DMS153 treated with DMSO at 0.1 percent for 48 hours (cell line): ENCODE measurements around the gene NUP62.
"Not testable (repeated sequence)": the region's sequence is repeated elsewhere in the genome, so short reads cannot be mapped to it uniquely, and the experiment has no call there.

ENCODE experiments used
- DNase-seq: peaks from one replicate; lab custom pipeline; 2025; ENCODE audit not compliant: unreplicated experiment; lab: John Stamatoyannopoulos, UW

Gene NUP62

DNA sequence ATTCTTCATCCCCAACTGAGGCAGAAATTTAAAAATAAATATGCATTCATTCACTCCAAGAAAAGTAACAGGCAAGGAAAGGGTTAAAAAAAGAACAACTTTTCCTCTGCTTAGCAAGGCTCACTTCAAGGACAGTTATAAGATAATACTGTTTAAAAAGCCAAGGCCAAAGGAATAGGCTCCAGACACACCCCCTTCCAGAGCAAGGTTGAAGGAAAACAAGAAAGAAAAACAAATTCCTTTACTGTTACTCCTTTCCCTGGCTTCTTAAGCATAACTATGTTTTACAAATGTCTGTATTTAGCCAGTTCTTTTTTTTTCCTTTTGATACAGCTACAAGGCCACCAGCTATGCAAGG is 23.2 kb upstream of the NUP62 start:
- DNase-seq = no peak

DNA sequence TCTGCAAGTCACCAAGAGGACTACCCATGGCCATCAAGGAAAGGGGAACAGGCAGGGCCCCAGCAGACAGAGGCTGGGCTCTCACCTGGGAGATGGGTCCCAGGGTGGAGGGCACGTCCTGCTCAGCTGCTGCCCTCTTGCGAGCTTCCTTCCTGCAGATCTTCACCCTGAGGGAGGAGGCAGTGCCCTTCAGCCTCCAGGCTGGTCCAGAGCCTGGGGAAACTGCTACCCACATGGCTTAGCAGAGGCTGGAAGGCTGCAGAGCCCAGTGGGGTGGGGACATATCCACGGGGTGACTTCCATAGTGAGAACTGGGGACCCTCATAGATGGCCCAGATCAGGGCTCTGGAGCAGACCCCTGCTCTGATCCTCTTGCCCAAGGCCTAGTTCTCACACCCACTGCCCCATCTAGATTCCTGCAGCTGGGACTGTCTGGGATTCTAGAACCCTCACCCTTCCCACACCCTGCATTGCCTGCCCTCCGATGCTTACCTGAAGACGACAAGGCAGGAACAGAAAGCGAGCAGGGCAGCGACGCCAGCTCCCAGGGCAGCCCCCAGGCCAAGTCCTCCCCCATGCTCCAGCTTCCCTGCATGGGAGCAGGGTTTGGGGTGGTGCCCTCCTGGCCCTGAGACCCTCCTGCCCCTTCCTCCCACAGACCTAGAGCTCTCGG is 22.6 kb upstream of the NUP62 start:
- DNase-seq = no peak

DNA sequence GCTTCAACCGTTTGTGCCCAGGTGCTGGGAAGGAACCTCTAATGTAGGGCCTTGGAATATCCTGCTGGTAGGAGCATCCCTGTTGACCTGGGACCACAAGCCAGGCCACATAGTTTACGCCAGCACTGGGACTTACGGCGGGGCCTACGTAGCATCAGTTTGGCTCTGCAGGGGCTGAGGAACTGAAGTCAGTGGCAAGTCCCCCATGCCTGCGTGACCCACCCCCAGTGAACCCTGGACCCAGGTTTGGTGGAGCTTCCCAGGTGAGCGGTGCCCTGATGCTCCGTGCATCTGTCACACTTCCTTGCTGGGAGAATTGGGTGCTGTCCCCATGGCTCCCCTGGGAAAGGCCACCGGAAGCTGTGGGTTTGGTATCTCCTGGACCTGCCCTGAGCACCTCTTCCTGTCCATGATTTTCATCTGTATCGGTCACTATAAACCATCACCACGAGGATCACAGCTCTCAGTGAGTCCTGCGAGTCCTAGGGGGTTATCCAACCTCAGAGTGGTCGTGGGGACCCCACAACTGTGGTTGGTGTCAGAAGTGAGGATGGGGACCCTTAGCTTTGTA is 21.7 kb upstream of the NUP62 start:
- DNase-seq = no peak

DNA sequence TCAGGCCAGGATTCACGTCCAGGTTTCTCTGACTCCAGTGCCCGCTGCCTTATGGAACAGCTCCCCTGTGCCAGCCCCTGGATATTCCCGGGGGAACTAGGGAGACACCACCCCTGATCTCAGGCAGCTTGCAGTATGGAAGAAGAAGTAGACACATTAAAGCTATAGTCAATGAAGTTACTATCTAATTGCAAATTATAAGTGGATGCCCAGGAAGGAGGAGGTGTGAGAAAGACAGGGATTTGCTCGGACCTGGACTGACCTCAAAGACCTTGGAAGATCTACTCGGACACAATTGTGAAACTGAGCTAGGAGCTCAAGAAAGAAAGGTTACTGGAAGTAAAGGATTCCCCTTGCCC is 21.3 kb upstream of the NUP62 start:
- DNase-seq = no peak

DNA sequence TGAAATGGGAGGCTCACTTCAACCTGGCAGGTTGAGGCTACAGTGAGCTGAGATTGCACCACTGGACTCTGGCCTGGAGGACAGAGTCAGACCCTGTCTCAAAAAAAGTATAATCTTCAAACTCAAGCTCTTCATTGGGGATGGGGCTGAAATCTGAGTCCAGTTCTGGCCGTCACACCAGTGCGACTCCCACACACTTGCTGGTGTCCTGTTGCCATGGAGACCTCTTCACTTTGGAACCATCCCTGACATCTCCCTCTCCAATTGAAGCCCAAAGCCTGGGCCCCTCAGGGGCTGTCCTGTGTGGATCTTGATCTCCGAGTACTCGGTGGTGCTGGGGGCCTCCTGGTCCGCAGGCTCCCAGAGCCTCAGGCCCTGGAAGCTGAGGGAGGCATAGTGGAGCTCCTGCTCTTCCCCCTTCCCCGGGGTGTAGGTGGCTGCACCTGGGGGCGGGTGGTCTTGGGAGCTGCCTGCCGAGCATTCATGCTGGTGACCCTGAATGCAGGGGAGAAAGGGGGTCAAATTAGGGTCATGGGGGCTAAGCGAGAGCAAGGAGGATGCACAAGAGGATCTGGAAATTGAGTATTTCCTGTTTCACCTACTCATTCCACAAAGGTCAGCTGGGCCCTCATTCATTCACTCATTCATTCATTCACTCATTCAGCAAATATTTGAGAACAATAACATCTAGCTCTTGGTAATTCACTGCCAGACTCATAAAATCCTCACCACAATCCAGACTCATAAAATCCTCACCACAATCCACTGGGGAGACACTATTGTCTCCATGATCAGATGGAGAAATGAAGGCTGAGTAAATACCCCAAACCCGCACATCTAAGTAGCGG is 20.7 kb upstream of the NUP62 start:
- no peak for DNase-seq

DNA sequence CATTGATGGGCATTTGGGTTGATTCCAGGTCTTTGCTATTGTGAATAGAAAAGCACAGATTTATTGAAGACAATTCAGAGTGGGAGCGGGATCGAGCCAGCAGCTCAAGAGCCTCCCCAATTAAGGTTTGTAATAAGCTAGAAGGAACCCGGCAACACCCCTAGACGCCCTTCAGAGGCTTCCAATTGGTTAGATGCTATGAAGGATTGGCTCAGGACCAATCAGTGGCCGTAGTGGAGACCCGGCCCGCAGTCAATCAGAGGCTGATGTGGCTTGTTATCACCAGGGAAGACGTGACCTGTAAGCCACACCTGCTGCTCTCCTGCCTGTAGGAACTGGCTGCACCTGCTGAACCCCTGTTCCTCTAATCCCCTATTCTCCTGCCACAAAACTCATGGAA is 17.1 kb upstream of the NUP62 start:
- no peak for DNase-seq

DNA sequence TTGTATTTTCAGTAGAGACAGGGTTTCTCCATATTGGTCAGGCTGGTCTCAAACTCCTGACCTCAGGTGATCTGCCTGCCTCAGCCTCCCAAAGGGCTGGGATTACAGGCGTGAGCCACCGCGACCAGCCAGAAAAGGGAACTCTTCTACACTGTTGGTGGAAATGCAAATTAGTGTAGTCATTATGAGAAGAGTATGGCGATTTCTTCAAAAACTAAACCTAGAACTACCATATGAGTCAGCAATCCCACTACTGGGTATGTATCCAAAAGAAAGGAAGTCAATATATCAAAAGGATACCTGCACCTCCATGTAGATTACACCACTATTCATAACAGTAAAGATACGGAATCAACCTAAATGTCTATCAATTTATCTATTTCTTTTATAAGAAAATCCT is 15.3 kb upstream of the NUP62 start:
- DNase-seq = not testable (repeated sequence)

DNA sequence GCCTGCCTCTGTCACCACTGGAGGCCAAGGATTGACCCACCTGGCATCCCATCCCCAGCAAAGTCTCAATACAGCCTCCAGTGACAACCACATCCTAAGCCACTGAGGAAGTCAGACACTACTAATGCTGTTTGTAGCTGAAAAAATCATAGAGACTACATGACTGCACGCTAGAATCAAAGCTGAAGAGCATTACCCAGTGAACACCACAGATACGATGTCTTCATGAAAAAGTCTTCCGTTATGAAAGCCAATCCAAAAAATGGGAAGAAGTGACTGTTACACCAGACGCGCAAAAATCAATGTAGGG is 11.1 kb upstream of the NUP62 start:
- DNase-seq = no peak

DNA sequence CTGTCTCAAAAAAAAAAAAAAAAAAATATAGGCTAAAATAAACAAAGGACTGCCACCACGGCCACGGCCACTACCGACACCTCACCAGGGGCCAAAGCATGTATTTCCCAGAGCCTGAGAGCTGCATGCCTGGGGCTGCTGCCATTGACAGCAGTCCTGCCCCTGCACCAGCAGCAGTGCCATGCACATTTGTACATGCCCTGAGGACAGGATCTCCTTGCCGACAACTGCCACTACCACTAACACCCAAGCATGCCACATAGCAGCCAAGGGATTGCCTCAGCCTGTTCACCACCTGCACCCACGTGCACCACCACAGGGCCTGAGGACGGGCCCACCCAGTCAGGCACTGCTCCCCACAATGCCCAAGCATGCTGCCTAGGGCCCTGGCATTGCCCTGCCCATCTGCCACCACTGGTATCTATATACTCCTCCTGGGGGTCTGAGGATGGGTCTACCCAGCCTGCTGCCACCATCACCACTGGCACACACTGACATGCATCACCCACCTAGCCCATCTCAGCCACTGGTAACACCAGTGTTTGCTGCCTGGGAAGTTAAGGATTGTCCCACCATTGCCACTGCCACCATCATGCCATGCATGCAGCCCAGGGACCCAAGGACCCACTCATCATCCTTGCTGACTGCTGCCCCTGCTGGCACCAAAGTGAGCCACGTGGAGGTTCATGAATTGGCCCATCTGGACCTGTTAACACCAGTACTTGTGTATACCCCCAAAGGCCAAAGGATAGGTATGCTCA is 10.6 kb upstream of the NUP62 start:
- no peak for DNase-seq

DNA sequence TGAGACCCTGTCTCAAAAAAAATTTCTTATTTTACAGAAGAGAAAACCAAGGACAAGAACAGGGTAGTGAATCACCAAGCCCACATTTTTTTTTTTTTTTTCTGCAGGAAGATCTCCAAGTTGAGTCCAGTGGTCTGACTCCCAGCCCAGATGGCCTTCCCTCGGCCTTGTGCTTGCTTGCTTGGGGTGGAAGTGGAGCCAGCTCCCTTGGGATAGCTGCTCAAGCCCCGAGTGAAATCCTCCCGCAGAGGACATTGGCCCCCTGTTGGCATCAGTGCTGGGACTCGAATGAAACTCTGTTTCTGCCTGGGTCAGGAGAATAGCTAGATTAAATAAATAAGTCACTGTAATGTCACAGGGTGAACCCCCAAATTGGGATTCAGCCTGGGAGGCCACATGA is 9.4 kb upstream of the NUP62 start:
- no peak for DNase-seq

DNA sequence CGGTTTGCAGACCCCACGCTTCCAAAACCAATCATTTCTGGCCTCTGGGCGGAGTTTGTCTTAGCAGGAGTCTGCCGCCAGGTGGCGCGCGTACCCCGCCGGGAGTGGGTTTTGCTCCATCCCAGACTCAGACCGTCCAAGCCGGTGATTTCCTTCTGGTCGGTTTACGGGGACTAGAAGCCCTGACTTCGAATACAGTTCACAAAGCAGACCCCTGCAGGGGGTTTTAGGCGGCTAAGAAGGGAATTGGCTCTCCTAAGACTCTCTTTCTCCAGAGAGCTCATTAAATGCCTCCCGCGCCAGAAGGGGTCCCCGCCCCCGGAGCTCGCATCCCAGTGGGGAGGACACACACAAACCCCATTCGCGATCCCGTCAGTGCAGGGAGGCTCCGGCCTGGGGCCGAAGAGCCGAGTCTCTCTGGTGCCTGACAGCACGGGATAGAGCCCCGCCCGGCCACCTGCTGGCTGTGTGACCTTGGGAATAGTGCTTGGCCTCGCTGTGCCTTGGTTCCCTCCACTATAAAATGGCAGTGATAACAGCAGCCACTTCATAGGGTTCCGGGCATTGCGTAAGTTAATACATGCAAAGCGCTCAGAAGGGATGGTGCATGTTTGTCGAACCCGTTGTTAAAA is 8.6 kb upstream of the NUP62 start:
- peak; percentile 72 for DNase-seq

DNA sequence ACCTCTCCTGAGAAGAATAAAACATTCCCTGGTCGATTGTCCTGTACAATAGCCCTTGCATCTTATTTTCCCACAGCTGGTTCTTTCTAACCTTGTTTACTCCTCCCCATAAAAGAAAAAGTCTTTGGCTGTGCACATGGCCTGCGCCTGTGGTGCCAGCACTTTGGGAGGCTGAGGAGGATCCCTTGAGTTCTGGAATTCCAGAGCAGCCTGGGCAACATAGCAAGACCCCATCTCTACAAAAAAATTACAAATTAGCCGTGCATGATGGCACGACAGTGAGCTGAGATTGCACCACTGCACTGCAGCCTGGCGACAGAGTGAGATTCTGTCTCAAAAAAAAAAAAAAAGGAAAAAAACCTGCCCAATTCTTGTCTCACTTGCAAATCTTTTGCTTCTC is 7.2 kb upstream of the NUP62 start:
- no peak for DNase-seq

DNA sequence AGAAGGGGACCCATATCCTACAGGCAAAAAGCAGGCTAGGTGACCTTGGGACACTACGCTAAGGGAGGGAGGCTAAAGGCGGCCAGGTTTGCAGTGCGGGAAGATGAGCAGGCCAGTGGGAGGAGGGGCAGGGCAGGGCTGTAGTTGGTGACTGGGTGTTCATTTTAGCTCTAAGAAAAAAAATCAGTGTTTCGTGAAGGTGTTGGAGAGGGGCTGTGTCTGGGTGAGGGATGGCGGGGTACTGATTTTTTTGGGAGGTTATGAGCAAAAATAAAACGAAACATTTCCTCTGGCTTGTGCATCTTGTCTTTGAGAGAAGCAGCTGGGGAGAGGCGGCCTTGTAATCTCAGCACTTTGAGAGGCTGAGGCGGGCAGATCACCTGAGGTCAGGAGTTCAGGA is 4.3 kb upstream of the NUP62 start:
- no peak for DNase-seq

DNA sequence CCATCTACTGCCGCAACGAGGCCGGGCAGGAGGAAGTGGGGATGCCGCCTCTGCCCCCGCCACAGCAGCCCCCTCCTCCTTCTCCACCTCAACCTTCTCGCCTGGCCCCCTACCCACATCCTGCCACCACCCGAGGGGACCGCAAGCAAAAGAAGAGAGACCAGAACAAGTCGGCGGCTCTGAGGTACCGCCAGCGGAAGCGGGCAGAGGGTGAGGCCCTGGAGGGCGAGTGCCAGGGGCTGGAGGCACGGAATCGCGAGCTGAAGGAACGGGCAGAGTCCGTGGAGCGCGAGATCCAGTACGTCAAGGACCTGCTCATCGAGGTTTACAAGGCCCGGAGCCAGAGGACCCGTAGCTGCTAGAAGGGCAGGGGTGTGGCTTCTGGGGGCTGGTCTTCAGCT is 3.4 kb upstream of the NUP62 start:
- DNase-seq = no peak

DNA sequence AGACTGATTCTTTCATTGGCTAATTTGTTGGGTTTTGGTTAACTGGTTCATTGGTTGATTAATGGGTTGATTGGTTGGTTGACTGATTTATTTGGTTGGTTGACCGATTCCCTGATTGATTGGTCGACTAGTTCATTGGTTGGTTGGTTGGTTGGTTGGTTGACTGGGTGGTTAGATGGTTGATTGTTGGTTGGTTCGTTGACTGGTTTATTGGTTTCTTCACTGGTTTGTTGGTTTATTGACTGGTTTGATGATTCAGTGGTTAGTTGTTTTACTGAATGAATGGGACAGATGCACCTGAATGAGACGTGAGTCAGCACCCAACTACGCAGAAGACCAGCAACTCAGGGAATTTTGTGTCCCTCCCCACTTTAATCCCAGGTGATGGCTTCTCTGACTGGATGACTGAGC is 2.7 kb upstream of the NUP62 start:
- no peak for DNase-seq

DNA sequence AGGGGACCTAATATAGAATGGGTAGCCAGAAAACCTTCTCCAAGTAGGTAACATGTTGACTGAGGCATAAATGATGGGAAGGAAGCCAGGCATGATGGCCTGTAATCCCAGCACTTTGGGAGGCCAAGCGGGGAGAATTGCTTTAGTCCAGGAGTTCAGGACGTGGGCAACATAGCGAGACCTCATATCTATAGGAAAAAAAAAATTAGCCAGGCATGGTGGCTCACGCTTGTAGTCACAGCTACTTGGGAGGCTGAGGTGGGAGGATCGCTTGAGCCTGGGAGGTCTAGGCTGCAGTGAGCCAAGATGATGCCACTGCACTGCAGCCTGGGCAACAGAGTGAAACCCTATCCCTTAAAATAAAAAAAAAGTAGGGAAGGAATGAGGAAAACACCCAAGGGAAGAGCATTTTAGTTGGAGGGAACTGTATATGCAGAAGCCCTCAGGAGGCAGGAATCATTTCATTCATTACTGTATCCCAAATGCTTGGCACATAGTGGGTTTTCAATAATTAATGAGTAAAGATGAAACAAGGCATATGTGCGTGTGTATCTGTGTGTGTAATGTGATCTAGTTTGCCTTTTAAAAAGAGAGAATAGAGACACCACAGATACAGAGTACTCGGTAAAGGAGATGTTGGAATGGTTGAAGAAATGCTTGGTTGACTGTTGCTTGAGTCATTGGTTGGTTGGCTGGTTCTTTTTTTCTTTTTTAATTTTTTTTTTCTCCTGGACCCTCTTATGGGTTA is 2.2 kb upstream of the NUP62 start:
- no peak for DNase-seq

DNA sequence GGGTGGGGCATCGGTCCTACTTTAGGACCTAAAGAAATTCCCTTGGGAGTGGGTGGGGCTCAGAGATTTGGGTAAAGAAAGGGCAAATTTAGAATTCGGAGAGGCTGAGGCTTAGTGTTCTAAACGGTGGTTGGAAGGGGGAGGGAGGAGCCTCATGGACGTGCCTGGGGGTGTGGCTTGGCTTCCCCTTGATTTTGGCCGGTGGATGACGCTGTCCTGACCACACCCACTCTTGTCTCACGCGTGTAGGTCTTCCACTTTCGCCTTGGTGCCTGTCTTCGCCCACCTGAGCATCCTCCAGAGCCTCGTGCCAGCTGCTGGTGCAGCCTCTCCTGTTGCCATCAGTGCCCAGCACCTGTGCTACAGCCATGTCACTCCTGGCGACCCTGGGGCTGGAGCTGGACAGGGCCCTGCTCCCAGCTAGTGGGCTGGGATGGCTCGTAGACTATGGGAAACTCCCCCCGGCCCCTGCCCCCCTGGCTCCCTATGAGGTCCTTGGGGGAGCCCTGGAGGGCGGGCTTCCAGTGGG is 1.2 kb upstream of the NUP62 start:
- no peak for DNase-seq

DNA sequence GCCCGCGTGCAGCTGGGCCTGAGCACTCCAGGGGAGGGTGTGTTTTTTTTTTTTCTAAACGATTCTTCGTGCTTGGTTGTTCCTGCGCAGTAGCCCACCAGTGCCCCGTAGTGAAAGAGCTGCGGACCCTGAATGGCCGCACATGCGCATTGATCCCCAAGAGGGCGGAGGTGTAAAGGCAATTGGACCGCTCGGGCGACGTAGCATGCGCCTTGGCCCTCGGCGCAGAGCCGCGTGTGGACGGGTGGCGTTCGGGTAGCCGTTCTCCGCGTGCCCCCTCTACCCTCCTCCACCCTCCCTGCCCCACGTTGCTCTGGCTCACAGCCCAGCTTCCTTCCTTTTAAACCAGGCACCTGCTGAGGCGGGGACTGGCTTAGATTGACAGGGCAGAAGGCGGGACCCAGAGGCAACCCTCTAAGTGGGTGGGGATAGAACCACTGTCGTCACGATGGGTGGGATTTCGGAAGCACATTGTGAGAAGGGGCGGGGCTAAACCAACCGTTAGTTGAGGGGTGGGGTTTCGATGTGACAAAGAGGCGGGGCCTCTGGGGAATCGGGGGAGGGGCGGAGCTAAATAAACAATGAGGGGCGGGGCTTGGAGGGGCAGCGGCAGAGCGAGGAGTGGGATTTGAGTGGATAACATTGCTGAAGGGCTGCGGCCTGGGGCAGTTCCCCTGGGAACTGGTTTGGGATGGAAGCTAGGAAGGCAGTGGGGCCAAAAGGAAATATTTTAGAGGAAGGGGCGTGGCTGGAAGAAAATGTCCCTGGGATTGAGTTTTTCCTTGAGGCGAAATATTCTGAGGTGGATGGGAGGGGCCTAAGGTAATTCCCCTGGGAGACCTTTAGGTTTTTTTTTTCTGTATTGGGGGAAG is 543 bp upstream of the NUP62 start:
- DNase-seq = peak; percentile 97

DNA sequence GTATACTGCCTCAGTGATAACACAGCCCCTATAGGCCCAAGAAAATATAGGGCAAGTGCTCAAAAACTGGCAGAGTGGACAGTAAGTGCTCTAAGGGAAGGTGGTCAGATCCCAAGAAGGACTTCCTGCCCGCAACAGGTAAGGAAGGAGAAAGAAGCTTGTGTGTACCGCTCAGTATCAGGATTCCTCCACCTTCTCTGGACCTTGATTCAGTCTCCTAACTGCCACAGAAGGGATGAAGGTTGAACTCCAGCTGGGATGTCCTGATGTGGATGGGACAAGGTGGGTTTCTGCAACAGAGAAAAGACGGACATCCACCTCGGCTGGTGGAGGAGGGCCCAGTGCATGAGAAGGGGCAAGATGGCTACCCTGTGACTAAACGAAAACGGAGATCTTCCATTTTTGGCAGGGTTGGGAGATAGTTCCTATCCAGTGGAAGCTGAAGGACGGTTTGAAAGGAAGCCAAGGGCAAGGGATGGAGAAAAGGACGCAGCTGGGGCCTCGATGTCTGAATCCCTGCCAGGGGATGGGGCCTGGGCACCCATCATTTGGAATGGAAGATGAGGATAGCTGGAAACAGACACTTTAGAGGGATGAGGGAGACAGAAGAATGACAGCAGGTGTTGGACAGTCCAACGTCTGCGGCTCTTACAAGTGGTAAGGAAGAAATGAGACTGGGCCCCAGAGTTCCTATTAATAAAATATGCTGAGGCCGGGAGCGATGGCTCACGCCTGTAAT is 1.6 kb downstream of the NUP62 start:
- no peak for DNase-seq
